ENCODE data around the gene CABP2. TPM values are rescaled to one million over a fixed set of nuclear protein-coding genes. Genes with fewer than 3 reads are reported as not detected.

The CABP2 gene
- total and polyA plus RNA-seq, 10 of the 15 experiments (the other 5 are each of a cell fraction or from before 2014, with no cell fraction given), result not detected

DNA sequence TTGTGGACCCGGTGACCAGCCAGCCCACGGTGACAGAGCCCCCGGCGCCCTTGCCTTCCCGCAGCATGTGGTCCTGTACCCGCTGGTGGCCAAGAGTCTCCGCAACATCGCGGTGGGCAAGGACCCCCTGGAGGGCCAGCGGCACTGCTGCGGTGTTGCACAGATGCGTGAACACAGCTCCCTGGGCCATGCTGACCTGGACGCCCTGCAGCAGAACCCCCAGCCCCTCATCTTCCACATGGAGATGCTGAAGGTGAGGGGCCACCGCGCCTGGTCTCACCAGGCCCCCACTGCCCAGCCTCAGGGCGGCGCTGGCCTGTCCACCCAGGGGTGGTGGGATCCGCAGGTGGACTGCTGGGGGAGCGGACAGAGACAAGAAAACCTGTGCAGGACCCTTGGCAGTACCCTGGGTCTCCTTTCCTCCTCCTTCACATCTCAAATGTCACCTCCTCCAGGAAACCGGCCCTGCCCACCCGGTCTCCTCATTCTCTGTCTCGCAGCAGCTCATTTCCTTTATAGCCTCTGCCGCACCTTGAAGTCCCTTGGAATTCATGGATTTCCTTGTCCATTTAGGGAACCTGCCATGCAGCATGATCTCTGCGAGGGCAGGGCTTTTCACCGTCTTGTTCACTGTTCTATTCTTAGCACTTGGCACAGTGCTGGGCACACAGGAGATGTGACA is 33.9 kb downstream of the CABP2 start:
- BruUV-seq (replicated peaks), result no TSS peak
- WGBS (ENCODE audit: insufficient coverage, insufficient replicate concordance, low lambda C conversion rate, missing lambda C conversion rate), result 88% methylated on average over 24 of the region's 25 CpGs
- TF ChIP-seq SREBF2 (IDR thresholded peaks at IDR 0.05; ENCODE audit: low read length) (no peak), LARP7 (IDR thresholded peaks at IDR 0.05) (no peak), CHD1 (IDR thresholded peaks at IDR 0.05; ENCODE audit: low read depth, low read length) (no peak), BRCA1 (IDR thresholded peaks at IDR 0.05; ENCODE audit: low read depth, low read length) (no peak), CHD4 (IDR thresholded peaks at IDR 0.05) (no peak)
- TF ChIP-seq, protein P1, sequence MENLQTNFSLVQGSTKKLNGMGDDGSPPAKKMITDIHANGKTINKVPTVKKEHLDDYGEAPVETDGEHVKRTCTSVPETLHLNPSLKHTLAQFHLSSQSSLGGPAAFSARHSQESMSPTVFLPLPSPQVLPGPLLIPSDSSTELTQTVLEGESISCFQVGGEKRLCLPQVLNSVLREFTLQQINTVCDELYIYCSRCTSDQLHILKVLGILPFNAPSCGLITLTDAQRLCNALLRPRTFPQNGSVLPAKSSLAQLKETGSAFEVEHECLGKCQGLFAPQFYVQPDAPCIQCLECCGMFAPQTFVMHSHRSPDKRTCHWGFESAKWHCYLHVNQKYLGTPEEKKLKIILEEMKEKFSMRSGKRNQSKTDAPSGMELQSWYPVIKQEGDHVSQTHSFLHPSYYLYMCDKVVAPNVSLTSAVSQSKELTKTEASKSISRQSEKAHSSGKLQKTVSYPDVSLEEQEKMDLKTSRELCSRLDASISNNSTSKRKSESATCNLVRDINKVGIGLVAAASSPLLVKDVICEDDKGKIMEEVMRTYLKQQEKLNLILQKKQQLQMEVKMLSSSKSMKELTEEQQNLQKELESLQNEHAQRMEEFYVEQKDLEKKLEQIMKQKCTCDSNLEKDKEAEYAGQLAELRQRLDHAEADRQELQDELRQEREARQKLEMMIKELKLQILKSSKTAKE (IDR thresholded peaks at IDR 0.05; ENCODE audit: low read depth, poor library complexity, severe bottlenecking), result no peak
- TF ChIP-seq, protein P2, sequence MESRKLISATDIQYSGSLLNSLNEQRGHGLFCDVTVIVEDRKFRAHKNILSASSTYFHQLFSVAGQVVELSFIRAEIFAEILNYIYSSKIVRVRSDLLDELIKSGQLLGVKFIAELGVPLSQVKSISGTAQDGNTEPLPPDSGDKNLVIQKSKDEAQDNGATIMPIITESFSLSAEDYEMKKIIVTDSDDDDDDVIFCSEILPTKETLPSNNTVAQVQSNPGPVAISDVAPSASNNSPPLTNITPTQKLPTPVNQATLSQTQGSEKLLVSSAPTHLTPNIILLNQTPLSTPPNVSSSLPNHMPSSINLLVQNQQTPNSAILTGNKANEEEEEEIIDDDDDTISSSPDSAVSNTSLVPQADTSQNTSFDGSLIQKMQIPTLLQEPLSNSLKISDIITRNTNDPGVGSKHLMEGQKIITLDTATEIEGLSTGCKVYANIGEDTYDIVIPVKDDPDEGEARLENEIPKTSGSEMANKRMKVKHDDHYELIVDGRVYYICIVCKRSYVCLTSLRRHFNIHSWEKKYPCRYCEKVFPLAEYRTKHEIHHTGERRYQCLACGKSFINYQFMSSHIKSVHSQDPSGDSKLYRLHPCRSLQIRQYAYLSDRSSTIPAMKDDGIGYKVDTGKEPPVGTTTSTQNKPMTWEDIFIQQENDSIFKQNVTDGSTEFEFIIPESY (IDR thresholded peaks at IDR 0.05), result no peak
- TF ChIP-seq, protein P3, sequence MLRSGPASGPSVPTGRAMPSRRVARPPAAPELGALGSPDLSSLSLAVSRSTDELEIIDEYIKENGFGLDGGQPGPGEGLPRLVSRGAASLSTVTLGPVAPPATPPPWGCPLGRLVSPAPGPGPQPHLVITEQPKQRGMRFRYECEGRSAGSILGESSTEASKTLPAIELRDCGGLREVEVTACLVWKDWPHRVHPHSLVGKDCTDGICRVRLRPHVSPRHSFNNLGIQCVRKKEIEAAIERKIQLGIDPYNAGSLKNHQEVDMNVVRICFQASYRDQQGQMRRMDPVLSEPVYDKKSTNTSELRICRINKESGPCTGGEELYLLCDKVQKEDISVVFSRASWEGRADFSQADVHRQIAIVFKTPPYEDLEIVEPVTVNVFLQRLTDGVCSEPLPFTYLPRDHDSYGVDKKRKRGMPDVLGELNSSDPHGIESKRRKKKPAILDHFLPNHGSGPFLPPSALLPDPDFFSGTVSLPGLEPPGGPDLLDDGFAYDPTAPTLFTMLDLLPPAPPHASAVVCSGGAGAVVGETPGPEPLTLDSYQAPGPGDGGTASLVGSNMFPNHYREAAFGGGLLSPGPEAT (IDR thresholded peaks at IDR 0.05; ENCODE audit: low read depth), result no peak
- no peak overlapping the region for H3K4me3 ChIP-seq
- no peak for ATAC-seq
- ChIA-PET SMC1A (ENCODE audit: uncharacterized antibody, unreplicated experiment) (interaction anchor here (4.8 kb wide), 1 partner anchor 16 kb away, joined by 23 read pairs; the partner anchor contains the start of gene PITPNM1), POLR2A (interaction anchor here (0.7 to 6.8 kb wide), 4 partner anchors 11 to 87 kb away, joined by 3 to 112 read pairs (median 3); partner anchors contain the start of genes PPP1CA and TBC1D10C), RAD21 (ENCODE audit: unreplicated experiment) (interaction anchor here (1.1 to 6.9 kb wide), 3 partner anchors 16 to 87 kb away, joined by 3 to 95 read pairs (median 68); partner anchors contain the start of genes PITPNM1, PPP1CA, PTPRCAP and TBC1D10C), CTCF (interaction anchor here (0.5 to 6.7 kb wide), 3 partner anchors 17 to 87 kb away, joined by 3 to 37 read pairs (median 4); partner anchors contain the start of genes PPP1CA, PTPRCAP and TBC1D10C)
- H3K79me2 ChIP-seq (ENCODE audit: control insufficient read depth, insufficient read depth, low read length), result peaks cover 20% of the 10 kb centered on the region
- no peak for FAIRE-seq
- no peak overlapping the region for H2AFZ ChIP-seq (ENCODE audit: control insufficient read depth, low read depth, low read length)
- H3K9me3 ChIP-seq (replicated peaks; ENCODE audit: control insufficient read depth, insufficient read depth, low read length), result no peaks in the 10 kb centered on the region
- H3K4me2 ChIP-seq (ENCODE audit: control insufficient read depth, insufficient read depth), result no peak overlapping the region
- no peak for DNase-seq (ENCODE audit: low read depth, low spot score)
- H3K9ac ChIP-seq (ENCODE audit: control insufficient read depth, insufficient read depth, low read length), result no peak overlapping the region
- peaks cover 4 to 23% of the 10 kb centered on the region in 2 experiments; a peak in 3 of 4 replicates for H3K36me3 ChIP-seq (ENCODE audit: control insufficient read depth in 2 of 2, insufficient read depth in 2 of 2, low read length in 1 of 2)
- no peaks in the 10 kb centered on the region for H4K20me1 ChIP-seq (ENCODE audit: control insufficient read depth, insufficient read depth)
- no peaks in the 10 kb centered on the region for H3K27me3 ChIP-seq (replicated peaks in 1 of 2; ENCODE audit: control insufficient read depth in 2 of 2, insufficient read depth in 2 of 2, low read length in 1 of 2)
- in situ Hi-C loops (cut with MboI), result no loop called here
- intact Hi-C loops (cut with micrococcal nuclease; ENCODE audit: unreplicated experiment), result loop anchor here (10.0 kb wide), 1 partner anchor 225 kb away; the partner anchor contains the start of gene GRK2
- H3K27ac ChIP-seq (ENCODE audit: control insufficient read depth, insufficient read depth), result no peak overlapping the region
- H3K4me1 ChIP-seq (ENCODE audit: control insufficient read depth, insufficient read depth, low read length), result peaks cover 34% of the 10 kb centered on the region
